Measurements from ENCODE around the gene DDX3X.
"Not testable (repeated sequence)": the region's sequence is repeated elsewhere in the genome, so short reads cannot be mapped to it uniquely, and the experiment has no call there.

DDX3X gene

DNA sequence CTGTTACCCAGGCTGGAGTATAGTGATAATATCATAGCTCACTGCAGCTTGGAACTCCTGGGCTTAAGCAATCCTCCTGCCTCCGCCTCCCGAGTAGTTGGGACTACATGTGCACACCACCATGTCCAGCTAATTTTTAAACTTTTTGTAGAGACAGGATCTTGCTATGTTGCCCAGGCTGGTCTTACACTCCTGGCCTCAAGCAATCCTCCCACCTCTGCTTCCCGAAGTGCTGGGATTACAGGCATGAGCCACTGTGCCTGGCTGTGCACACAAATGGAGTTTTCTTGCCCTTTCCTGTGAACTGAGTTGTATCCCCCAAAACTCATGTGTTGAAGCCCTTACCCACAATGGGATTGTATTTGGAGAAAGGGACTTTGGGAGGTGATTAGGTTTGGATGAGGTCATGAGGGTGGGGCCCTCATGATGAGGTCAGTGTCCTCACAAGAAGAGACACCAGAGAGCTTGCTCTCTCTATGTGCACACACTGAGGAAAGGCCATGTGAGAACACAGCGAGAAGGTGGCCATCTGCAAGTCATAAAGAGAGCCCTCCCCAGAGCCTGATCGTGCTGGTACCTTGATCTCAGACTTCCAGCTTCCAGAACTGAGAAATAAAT is 40.1 kb downstream of the DDX3X start:
- FAIRE-seq, result no peak

GRCh38 chrX:41377624-41378023 is 43.7 kb downstream of the DDX3X start:
- no peak for FAIRE-seq

GRCh38 chrX:41381685-41382084 is 47.7 kb downstream of the DDX3X start:
- FAIRE-seq, result no peak

- no peak for FAIRE-seq
Observed at GRCh38 chrX:41382714-41383645, 49.0 kb downstream of the DDX3X start.

GRCh38 chrX:41384051-41384705 is 50.2 kb downstream of the DDX3X start:
- no peak for FAIRE-seq

GRCh38 chrX:41386222-41386990 is 52.4 kb downstream of the DDX3X start:
- no peak for FAIRE-seq

GRCh38 chrX:41388543-41388942 is 54.6 kb downstream of the DDX3X start:
- no peak for FAIRE-seq

DNA sequence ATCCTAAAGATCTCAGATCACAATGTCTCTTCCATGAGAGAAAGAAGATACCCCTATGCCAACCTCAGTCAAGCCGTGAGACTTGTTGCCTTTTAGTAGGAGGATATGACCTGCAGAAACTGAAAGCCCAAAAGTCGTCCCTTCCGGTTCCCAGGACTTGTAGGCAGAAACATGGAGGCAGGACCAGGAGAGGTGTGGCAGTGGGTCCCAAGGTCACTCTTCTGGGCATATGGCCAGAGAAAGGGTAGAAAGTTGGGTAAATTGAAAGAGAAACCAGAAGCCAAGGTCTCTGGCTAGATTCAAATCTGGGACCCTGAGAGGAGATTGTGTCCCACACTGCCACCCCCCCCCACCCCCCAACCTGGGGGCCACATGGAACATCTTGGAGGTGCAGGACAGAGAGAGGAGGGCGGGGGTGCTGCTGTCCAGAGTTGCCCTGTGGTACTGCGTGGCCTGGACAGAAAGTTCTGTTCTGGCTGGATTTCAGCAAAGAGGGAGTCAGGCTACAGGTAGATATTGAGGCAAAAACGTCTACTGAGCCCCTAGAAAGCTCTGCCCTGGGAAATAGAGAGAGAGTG is 55.4 kb downstream of the DDX3X start:
- FAIRE-seq, result no peak

- FAIRE-seq, result not testable (repeated sequence)
Observed at GRCh38 chrX:41390576-41390975, 56.6 kb downstream of the DDX3X start.

- no peak for FAIRE-seq
Observed at GRCh38 chrX:41391606-41392005, 57.6 kb downstream of the DDX3X start.

DNA sequence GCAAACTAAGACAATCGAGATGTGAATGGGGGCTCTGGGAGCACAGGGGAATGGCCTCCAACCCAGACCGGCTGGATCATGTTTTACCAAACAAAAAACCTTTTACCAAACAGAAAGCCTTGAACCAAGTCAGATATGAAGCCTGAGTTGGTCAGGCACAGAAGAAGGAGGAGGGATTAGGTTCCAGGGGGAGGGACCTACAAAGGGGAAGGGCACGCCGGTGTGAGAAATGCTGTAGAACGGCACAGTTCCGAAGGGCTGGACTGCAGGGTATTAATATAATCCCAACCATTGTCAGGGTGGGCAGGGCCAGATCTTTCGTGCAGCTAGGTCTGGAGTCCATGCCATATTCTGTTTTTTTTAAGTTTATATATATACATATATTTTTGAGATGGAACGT is 60.3 kb downstream of the DDX3X start:
- FAIRE-seq, result no peak

DNA sequence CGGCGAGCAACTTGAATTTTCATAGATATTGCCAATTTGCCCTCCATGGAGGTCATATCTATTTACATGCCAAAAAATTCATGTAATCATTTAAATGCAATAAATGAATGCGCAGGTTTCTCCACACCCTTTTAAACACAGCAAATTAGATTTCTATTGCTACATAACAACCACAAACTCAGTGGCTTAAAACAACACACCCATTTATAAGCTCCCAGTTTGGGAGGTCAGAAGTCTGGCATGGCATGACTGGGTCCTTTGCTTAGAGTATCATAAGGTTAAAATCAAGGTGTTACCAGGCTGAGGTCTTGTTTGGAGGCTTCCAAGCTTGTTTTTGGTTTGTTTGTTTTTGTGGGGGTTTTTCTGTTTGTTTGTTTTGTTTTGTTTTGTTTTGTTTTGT is 63.3 kb downstream of the DDX3X start:
- no peak for FAIRE-seq

DNA sequence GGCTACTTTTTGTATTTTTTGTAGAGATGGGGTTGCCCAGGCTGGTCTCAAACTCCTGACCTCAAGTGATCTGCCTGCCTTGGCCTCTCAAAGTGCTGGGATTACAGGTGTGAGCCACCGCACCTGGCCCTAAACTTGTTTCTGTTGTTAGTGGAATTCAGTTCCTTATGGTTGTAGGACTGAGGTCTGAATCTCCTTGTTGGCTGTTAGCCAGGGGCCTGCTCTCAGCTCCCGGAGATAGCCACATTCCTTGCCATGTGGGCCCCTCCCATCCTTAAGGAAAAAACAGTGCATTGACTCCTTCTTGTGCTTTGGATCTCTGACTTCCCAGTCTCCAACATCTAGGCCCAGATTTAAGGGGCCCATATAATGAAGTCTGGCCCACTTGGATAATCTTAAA is 63.8 kb downstream of the DDX3X start:
- FAIRE-seq, result no peak

DNA sequence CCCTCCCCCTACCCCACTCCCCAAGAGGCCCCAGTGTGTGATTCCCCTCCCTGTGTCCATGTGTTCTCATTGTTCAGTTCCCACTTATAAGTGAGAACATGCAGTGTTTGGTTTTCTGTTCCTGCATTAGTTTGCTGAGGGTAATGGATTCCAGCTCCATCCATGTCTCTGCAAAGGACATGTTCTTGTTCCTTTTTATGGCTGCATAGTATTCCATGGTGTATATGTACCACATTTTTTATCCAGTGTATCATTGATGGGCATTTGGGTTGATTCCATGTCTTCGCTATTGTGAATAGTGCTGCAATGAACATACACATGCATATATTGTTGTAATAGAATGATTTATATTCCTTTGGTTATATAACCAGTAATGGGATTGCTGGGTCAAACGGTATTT is 68.6 kb downstream of the DDX3X start:
- not testable (repeated sequence) for FAIRE-seq

DNA sequence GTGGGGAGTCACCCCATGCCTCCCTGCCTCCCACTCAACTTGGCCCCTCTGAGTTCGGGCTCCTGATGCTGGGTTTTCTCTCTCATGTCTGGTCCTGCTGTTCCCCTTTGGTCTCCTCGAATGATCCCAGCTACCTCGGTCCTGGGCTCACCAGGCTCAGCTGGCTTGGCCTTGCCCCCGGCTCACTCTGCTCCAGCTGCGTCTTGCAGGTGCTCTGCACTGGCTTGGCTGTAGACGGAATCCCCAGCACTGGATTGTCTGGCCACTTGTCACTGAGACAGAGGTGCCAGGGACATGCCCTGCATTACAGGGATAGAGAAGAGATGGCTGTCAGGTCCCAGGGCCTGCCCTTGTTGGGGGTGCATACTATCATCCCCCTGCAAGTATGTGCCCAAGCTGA is 71.6 kb downstream of the DDX3X start:
- no peak for FAIRE-seq

DNA sequence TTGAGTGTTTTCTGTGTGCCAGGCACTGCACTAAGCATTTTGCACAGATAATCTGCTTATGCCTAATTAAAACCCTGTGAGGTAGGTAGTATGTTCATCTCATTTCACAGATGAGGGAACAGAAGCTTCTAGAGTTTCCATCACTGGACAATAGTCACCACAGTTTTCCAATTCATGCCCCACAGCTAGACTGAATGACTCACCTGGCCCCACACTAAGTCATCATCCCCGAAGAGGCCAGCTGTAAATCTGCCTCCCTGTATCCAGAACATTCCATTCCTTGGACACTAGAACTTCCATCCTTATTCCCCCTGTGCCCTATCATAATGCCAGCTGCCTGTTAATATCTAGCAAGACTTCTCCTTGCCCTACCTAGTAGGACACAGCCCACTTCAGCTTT is 72.2 kb downstream of the DDX3X start:
- no peak for FAIRE-seq

DNA sequence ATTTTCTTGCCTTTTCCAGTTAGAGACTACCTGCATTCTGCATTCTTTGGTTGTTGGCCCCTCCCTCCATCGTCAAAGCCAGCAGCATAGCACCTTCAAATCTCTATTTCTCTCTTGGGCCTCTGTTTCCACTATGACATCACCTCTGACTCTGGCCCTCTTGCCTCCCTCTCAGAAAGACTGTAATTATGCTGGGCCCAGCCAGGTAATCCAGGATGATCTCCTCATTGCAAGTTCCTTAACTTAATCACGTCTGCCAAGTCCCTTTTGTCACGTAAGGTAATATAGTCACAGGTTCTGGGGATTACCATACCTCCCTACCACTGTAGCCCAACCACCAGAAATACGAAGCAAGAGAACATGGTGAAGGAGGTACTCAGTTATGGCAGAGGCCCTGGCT is 73.9 kb downstream of the DDX3X start:
- no peak for FAIRE-seq

GRCh38 chrX:41408576-41408975 is 74.6 kb downstream of the DDX3X start:
- FAIRE-seq, result no peak

GRCh38 chrX:41409006-41409405 is 75.0 kb downstream of the DDX3X start:
- no peak for FAIRE-seq

DNA sequence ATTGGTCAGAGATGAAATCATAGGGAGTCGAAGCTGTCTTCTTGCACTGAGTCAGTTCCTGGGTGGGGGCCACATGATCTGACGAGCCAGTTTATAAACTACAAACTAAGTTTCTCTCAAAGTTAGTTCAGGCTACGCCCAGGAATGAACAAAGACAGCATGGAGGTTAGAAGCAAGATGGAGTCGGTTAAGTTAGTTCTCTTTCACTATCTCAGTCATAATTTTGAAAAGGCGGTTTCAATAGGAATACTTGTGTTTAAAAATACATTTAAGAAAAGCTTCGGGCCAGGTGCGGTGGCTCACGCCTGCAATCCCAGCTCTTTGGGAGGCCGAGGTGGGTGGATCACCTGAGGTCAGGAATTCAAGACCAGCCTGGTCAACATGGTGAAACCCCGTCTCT is 77.3 kb downstream of the DDX3X start:
- not testable (repeated sequence) for FAIRE-seq

DNA sequence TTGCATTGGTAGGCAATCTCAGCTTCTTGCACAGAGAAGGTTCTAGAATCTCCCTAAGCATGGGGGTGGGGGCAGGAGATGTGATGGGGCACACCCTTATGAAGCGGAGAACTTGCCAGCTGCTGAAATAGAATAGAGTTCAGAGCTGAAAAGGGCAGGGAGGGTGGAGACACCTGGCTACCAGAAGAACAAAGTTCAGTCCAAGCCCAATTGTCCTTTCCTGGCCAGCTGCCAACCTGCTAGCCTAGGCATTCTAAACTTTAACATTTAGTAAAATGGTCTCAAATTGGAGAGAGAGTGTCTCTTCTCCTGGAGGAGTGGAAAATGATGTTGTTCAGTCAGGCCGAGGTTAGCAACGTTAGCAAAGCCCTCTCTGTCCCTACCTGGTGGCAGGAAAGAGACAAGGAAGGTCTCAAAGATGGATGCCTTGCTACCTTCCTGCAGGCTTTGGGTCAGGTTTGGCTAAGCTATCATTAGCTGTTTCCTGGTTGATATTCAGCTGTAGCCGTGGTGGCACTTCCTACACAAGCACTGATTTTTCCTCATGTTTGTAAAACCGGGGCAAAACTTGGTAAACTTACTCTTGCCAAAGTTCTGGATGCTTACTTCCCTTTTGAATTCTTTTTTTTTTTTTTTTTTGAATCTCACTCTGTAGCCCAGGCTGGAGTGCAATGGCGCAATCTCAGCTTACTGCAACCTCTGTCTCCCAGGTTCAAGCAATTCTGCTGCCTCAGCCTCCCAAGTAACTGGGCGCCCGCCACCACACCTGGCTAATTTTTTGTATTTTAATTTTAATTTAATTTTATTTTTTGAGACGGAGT is 78.5 kb downstream of the DDX3X start:
- no peak for FAIRE-seq

Measured in endometrium (tissue), 2 donors.